ENCODE data around the gene LEKR1. TPM values are rescaled to one million over a fixed set of nuclear protein-coding genes. Genes with fewer than 3 reads are reported as not detected.
A peak's percentile ranks its signal among the peaks of the same experiment; 100 is the strongest.

Gene LEKR1
- total RNA-seq, 2 donors from 2014 or later = 0.75 to 2.8 TPM

DNA sequence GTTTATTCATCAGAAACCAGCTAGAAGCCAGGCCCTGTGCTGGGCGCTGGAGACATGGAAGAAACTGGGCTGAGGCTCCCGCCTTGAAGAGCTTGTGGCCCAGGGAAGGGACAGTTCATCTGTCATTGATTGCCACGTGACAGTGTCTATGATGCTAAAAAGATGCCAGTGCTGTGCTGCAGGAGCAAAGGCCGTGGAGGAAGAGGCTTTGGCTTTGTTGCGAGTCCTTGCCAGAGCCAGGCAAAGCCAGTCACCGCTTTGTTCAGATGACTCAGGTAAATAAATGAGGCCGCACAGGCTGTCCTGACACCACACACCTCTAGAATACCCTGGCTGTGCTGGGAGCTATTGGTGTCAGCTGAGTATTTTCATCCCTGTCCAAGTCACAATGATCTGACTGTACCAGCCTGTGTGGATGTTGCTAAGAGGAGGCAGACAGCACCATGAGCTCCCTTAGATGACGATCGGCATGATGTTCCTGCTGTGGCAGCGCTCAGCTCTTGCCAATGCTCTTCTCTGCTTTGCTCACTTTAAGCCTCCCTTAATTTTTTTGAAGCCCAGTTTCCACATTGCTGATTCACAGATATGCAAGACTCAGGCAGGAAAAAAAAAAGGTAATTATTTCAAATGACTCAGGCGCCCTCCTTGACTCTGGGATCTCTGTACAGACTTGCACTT is 256.3 kb downstream of the LEKR1 start:
- Mint-ChIP-seq H3K4me1 (peaks cover 16% of the 10 kb centered on the region), H3K27me3 (no peaks in the 10 kb centered on the region)
- no peak for DNase-seq

DNA sequence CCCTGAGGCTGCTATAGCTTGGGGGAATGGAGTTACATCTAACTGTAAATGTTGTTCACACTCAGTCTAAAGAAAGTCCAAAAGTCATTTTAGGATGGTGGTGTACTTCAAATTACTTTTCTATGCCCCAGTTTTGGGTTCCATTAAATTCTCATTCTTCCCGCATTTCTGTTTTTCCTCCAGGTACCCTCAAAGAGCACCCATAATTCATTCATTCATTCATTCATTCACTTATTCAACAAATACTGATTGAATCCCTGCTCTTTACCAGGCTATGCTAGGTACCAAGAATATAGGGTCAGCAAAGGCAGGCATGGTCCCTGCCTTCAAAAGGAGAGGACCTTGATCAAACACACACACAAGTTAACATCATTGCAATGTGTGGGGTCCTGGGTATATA is 257.7 kb downstream of the LEKR1 start:
- no peaks in the 10 kb centered on the region for H3K36me3 Mint-ChIP-seq (ENCODE audit: low read depth)
- no peak overlapping the region for H3K4me3 Mint-ChIP-seq
- H3K4me1 Mint-ChIP-seq = peaks cover 19% of the 10 kb centered on the region
- ATAC-seq (no peak), DNase-seq (no peak)
- no peak overlapping the region for H3K27ac Mint-ChIP-seq
- no peaks in the 10 kb centered on the region for H3K9me3 ChIP-seq (ENCODE audit: control insufficient read depth, low read length, poor library complexity, severe bottlenecking)
- H3K27me3 Mint-ChIP-seq = no peaks in the 10 kb centered on the region

More for the DNA sequence above, 256.3 kb downstream of the LEKR1 start:
- Mint-ChIP-seq H3K4me3 (no peak overlapping the region), H3K27ac (peak overlapping the region; percentile 92), H3K36me3 (ENCODE audit: low read depth) (no peaks in the 10 kb centered on the region)
- no peaks in the 10 kb centered on the region for H3K9me3 ChIP-seq (ENCODE audit: control insufficient read depth, low read length, poor library complexity, severe bottlenecking)
- no peak for ATAC-seq

DNA sequence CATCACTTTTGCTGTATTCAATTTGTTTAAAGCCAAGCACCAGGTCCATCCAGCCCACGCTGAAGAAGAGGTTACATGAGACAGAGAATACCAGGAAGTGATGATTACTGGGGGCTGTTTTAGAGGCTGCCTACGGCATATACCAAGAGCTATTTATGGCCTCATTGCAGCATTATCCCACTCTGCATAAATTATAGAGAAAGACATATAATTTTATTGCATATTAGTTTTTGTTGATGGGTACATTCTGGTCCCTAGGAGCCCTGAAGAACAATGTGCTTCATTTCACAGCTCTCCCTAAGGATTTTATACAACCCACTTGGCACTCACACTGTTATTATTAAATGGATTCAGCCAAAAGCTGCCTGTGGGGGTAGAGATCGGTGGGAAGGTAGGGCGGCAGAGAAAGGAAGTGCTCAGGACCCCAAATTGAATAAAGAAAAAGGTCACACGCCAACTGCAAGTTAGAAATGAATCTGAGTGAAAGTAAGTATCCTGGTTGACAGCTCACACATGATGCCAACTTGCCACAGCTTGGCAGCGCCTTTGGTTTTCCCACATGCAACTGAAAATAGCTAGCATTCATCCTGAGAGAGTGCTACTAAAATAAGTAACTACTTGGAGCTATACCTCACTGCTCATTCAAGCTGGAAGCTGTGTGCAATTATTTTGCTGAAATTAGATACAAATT is 260.1 kb downstream of the LEKR1 start:
- ATAC-seq (no peak), DNase-seq (no peak)
- Mint-ChIP-seq H3K36me3 (ENCODE audit: low read depth) (no peaks in the 10 kb centered on the region), H3K27ac (peak overlapping the region; percentile 14), H3K4me1 (peaks cover 31% of the 10 kb centered on the region), H3K4me3 (peak overlapping the region; percentile 31), H3K27me3 (no peaks in the 10 kb centered on the region)
- H3K9me3 ChIP-seq (ENCODE audit: control insufficient read depth, low read length, poor library complexity, severe bottlenecking) = no peaks in the 10 kb centered on the region

DNA sequence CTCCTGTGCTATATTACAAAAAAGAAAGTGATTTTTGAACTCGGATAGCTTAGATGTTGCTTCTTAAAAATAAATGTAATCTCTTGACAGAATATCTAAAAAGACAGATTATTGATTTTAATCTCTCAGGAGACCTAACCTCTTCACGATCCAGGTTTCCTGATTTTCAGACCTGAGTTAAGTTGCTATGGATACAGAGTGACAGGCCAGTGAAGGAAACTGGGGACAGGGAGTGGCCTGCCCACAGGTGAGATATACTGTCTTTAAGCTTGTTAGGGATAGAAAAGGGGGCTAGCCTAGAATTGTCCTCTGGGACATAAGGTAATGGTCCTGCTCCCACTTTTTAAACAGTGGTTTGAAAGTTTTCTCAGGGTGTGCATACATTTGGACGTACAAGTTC is 260.6 kb downstream of the LEKR1 start:
- H3K9me3 ChIP-seq (ENCODE audit: control insufficient read depth, low read length, poor library complexity, severe bottlenecking) = no peaks in the 10 kb centered on the region
- no peaks in the 10 kb centered on the region for H3K36me3 Mint-ChIP-seq (ENCODE audit: low read depth)
- peak overlapping the region; percentile 14 for H3K27ac Mint-ChIP-seq
- H3K27me3 Mint-ChIP-seq = no peaks in the 10 kb centered on the region
- no peak for DNase-seq
- no peak for ATAC-seq
- H3K4me3 Mint-ChIP-seq = no peak overlapping the region
- H3K4me1 Mint-ChIP-seq = peaks cover 28% of the 10 kb centered on the region

DNA sequence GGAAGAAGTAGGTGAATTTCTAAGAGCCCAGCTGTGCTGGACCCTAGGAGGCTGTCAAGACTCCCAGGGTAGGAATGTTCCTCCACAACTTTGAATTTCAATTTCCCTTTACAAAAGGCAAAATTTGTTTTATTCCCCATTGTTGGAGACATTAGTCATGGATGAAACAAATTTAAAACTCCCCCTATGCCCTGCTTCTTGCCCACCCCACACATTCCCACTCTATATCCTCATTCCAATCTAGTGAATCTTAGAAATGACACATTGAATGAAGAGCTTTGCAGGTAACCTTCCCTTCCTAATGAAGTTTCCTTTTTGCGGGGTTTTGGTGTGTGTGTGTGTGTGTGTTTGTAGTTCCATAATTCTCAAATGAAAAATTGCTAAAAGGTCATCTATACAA is 261.2 kb downstream of the LEKR1 start:
- Mint-ChIP-seq H3K27ac (peak overlapping the region; percentile 99), H3K4me3 (no peak overlapping the region), H3K36me3 (ENCODE audit: low read depth) (no peaks in the 10 kb centered on the region), H3K4me1 (peaks cover 27% of the 10 kb centered on the region), H3K27me3 (no peaks in the 10 kb centered on the region)
- ATAC-seq (no peak), DNase-seq (no peak)
- H3K9me3 ChIP-seq (ENCODE audit: control insufficient read depth, low read length, poor library complexity, severe bottlenecking) = no peaks in the 10 kb centered on the region

DNA sequence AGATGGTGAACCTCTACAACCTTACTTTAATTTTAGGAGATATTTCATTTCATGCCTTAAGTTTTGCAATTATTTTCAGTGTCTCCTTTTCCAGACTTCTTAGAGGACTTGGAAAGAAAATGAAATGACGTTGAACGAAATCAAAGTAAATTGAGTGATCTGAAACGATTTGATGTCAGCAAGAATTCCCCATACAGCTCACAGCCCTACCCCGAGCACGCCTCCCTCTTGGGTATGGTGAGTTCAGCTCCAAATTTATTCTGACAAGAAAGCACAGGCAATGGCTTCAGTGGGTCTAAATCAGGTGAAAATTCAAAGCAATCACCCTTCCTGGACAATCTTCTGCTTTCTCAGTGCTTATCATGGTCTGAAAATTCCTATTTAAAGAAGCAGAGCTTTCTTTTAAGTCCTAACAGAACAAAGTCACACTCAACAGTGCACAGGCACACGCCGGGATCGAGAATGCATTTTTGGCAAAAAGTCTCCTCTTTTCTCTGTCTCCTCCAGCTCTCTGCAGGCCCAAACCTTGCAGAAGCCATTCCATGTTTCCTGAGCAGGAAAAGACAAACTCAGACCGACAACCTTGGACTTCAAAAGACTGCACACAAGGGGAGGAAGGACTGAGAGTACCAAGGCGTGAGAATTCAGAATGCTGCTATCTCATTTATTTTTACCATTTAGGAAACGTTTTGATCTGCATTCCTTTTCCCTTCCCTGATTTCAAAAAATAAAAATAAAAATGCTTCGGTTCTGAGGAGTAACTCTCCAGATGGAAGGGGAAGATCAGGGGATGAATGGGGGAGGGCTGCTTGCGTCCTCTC is 261.8 kb downstream of the LEKR1 start:
- Mint-ChIP-seq H3K27ac (peak overlapping the region; percentile 99), H3K36me3 (ENCODE audit: low read depth) (no peaks in the 10 kb centered on the region), H3K27me3 (no peaks in the 10 kb centered on the region), H3K4me3 (peak overlapping the region; percentile 90), H3K4me1 (peaks cover 28% of the 10 kb centered on the region)
- DNase-seq (no peak), ATAC-seq (no peak)
- H3K9me3 ChIP-seq (ENCODE audit: control insufficient read depth, low read length, poor library complexity, severe bottlenecking) = no peaks in the 10 kb centered on the region

DNA sequence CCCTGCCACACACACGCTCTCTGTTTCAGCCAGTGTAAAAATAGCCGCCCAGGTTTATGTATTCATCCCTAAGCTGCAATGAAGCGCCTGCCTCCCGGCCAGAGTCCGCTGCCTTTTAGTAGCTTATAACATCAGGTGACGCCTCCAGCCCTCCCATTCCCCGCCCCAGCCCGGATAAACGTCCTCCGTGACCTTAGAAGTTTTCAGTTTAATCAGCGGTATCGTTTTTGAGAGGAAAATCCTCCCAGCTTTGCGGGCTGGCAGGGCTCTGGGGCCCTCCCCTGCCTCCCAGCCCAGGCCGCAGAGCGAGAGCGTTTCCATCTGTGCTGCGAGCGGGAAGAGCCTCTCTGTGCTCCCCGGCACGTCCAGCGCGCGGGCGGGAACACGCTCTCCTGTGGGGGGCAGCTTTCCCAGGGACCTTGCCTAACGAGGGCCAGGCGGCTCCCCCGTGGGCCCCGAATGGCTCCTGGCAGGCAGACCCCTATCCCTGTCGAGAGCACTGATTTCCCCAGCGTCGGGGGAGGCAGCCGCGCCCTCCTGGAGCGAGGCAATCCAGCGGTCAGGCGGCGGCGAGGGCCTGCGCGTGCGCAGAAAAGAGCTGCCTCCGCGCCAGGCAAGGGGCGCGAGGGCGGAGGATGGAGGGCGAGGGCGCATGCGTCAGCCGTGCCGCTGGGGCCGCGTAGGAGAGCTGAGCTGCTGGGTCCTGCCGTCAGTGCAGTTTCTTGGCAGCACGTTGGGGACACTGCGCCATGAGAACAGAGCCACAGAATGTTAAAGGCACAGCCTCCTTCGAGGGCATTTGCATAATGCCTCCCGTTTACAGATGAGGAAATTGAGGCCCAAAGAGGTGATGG is 262.7 kb downstream of the LEKR1 start:
- ATAC-seq (peak; percentile 85), DNase-seq (peak; percentile 88 to 90 (median 90))
- Mint-ChIP-seq H3K27me3 (no peaks in the 10 kb centered on the region), H3K4me1 (peaks cover 32% of the 10 kb centered on the region), H3K27ac (peak overlapping the region; percentile 99), H3K36me3 (ENCODE audit: low read depth) (no peaks in the 10 kb centered on the region), H3K4me3 (peak overlapping the region; percentile 90)
- no peaks in the 10 kb centered on the region for H3K9me3 ChIP-seq (ENCODE audit: control insufficient read depth, low read length, poor library complexity, severe bottlenecking)

DNA sequence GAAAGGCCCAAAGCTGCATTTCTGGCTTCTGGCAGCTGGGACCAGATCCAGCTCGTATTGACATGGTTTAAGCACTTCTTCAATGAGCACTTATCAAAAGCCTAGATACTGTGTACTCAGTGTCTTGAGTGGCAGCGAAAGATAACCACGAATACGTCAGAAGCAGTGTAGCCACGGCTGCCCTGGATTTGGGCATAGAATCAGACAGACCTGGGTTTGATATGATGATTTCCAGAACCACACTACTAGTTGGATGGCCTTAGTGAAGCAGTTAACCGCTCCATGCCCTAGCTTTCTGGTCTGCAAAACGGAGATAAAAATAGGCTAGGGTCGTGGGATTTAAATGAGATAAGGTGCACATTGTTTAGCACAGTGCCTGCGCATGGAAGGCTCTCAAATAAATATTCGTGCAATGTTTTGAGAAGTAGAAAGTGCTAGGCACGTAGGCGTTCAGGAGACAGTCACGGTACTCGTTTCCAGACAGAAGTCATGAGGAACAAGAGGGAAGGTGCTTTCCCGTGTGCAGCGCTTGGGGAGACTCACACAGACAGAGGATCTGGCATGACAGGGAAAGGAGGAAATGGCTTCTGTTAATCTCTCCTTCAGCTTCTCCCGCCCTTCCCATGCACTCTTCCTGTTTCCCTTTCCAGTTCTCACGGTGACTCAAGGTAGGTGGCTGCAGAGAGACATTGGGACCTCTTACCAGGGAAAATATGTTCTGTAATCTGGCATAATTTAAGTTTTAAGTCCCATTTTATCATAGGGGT is 263.5 kb downstream of the LEKR1 start:
- Mint-ChIP-seq H3K4me1 (peaks cover 32% of the 10 kb centered on the region), H3K4me3 (peak overlapping the region; percentile 90), H3K36me3 (ENCODE audit: low read depth) (no peaks in the 10 kb centered on the region), H3K27ac (peak overlapping the region; percentile 99), H3K27me3 (peaks cover 3% of the 10 kb centered on the region)
- H3K9me3 ChIP-seq (ENCODE audit: control insufficient read depth, low read length, poor library complexity, severe bottlenecking) = no peaks in the 10 kb centered on the region
- DNase-seq (peak; percentile 32 to 54 (median 48)), ATAC-seq (peak; percentile 82)

DNA sequence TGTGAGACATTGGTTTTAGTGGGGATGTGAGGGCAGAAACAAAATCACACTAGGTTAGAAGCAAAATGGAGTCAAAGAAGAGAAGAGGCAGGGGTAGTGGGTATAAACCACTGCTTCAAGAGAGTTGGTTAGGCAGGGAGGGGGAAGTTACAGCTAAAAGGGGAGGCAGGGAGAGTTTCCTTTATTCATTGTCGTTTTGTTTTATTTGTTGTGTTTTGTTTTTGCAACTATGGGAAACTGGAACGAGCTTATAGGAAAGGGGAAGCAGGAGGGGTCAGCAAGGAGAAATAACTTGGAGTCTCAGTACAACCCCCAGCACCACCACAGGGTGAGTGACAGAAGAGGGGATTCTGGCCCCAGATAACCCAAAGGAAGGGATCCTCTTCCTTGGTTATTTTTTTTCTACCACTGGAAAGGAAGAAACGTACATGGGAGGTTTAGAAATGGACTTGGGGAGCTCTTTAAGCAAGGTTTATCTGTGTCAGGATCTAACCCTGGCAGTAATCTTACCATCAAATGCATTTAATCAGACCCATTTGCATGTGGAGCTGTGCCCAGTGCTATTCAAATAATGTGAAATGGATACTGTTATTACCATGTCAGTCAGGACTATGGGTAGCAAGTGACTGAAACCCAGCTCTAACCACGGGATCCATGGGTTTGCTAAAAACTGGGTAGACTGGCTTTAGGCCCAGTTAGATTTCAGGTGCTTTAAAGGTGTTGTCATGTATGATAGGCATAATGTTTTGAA is 265.1 kb downstream of the LEKR1 start:
- Mint-ChIP-seq H3K4me1 (peaks cover 30% of the 10 kb centered on the region), H3K36me3 (ENCODE audit: low read depth) (peaks cover 3% of the 10 kb centered on the region), H3K27ac (peak overlapping the region; percentile 99), H3K27me3 (peaks cover 11% of the 10 kb centered on the region), H3K4me3 (no peak overlapping the region)
- no peaks in the 10 kb centered on the region for H3K9me3 ChIP-seq (ENCODE audit: control insufficient read depth, low read length, poor library complexity, severe bottlenecking)
- no peak for ATAC-seq
- DNase-seq = no peak

DNA sequence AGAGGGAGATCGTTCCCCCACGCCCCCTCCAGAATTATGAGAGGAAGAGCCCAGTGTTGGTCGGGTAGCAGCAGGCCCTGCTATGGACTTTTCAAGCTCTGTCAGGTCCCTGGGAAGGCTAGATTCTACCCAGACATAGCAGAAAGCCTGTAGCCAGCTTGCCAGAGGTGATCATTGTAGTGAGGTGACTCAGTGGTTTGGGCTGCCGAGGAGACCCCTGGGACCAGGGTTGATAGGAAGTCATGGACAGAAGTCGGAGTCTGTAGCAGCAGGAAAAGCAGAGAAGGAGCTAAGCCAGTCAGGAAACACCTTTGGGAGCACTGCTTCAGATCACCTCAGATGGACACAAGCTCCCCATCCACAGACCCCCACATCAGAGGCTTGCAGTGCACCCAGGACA is 266.1 kb downstream of the LEKR1 start:
- Mint-ChIP-seq H3K36me3 (ENCODE audit: low read depth) (peaks cover 3% of the 10 kb centered on the region), H3K4me1 (peaks cover 32% of the 10 kb centered on the region), H3K27me3 (peaks cover 11% of the 10 kb centered on the region), H3K27ac (peak overlapping the region; percentile 56), H3K4me3 (no peak overlapping the region)
- ATAC-seq (no peak), DNase-seq (no peak)
- no peaks in the 10 kb centered on the region for H3K9me3 ChIP-seq (ENCODE audit: control insufficient read depth, low read length, poor library complexity, severe bottlenecking)

DNA sequence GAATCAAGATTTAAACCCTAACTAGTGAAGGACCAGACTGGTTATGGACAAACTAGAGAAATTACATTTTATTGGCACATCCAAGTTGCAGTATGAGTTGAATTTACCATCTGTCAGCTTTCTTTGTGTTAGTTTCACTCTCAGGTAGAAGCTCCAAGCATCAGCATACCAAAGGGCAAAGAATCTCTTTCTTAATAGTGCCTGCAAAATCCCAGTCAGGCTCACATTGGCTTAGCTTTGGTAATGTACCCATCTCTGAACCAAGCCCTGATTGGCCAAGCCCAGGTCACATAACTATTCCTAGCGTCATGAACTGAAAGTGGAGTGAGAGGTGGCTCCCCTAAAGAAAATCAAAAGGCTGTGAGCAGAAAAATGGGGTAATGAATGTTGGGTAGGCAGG is 266.9 kb downstream of the LEKR1 start:
- no peak overlapping the region for H3K27ac Mint-ChIP-seq
- H3K4me1 Mint-ChIP-seq = peaks cover 30% of the 10 kb centered on the region
- peaks cover 3% of the 10 kb centered on the region for H3K36me3 Mint-ChIP-seq (ENCODE audit: low read depth)
- DNase-seq = no peak
- H3K4me3 Mint-ChIP-seq = peak overlapping the region; percentile 57
- ATAC-seq = no peak
- H3K27me3 Mint-ChIP-seq = peaks cover 11% of the 10 kb centered on the region
- H3K9me3 ChIP-seq (ENCODE audit: control insufficient read depth, low read length, poor library complexity, severe bottlenecking) = no peaks in the 10 kb centered on the region

DNA sequence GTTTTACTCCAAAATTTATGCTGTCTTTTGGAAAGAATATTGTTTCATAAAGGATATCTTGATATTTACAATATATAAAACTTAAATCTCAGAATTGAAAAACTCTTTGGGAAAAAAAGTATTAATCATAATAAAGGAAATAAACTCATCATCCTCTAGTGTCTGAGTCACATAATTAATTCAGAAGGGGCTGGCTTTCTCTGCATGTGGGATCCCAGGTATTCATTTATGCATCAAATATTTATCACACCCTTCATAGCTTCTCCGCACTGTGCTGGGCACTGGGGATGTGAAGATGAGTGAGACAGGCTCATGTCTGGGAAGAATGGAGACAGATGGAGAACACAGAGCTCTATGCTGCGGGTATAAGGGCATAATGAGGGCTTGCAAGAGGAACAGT is 268.1 kb downstream of the LEKR1 start:
- H3K36me3 Mint-ChIP-seq (ENCODE audit: low read depth) = peaks cover 3% of the 10 kb centered on the region
- H3K4me1 Mint-ChIP-seq = peaks cover 32% of the 10 kb centered on the region
- ATAC-seq (no peak), DNase-seq (no peak)
- H3K27me3 Mint-ChIP-seq = peaks cover 11% of the 10 kb centered on the region
- H3K9me3 ChIP-seq (ENCODE audit: control insufficient read depth, low read length, poor library complexity, severe bottlenecking) = no peaks in the 10 kb centered on the region
- no peak overlapping the region for H3K4me3 Mint-ChIP-seq
- H3K27ac Mint-ChIP-seq = peak overlapping the region; percentile 51
